NCI-H2107 treated with DMSO at 0.1 percent for 48 hours (cell line): ENCODE measurements around the gene PDPN.

Source experiments
- DNase-seq: peaks from one replicate; lab custom pipeline; 2025; ENCODE audit not compliant: unreplicated experiment; lab: John Stamatoyannopoulos, UW

PDPN gene

DNA sequence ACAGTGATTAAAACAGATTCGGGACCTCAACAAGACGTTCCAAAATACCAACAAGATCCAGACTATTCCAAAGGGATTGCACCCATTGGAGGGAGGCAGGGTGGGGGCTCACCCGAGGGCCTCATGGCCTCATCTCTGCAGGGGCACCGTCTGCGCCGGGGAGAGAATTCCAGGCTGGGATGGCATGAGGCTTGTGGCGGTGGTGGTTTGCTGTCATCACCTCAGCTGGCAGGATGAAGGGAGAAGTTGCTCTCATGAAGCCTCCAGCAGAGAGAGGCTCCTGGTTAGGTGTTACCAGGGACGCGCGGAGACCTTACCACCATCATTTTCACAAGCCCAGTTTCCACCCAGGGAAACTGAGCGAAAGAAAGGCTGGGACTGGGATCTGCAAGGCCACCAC is 6.7 kb upstream of the PDPN start:
- no peak for DNase-seq

- no peak for DNase-seq
Observed at GRCh38 chr1:13577846-13578245, 5.8 kb upstream of the PDPN start.

GRCh38 chr1:13581446-13581845 is 2.2 kb upstream of the PDPN start:
- DNase-seq, result no peak

GRCh38 chr1:13582713-13583443 is 754 bp upstream of the PDPN start:
- no peak for DNase-seq

DNA sequence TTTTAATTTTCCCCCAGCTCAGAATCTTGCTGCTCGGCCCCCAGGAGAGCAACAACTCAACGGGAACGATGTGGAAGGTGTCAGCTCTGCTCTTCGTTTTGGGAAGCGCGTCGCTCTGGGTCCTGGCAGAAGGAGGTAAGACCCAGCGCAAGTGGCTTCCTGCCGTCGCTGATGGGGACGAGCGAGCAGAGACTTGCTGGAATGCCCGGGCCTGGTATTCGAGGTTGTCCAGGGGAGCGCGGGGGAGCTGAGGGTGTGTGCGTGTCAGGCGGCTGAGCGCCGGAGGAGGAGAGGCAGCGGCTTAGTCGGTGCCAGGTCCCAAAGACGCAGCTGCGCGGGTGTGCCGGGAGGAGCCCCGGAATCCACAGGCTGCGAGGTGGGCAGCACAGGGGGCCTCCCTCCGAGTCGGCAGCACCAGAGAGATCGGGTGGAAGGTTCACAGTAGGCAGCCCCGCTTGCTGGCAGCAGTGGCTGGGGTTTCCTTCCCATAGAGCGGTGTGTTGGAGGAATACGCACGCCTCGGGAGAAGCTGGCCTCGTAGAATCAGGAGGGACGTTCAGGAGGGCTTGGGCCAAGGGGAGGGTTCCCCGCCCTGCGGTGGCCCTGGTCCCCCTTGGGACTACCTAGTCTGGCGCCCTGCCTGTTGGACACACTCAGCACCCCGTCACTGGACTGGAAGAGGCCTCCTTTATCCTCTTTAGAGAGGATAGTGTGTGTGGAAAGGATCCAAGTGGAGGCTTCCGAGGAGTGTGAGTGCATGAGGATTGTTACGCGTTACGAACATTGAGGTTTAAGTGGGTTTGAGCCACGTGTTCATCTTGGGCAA is 547 bp downstream of the PDPN start:
- DNase-seq, result no peak

- DNase-seq, result no peak
Observed at GRCh38 chr1:13584876-13585611, 1.4 kb downstream of the PDPN start.

DNA sequence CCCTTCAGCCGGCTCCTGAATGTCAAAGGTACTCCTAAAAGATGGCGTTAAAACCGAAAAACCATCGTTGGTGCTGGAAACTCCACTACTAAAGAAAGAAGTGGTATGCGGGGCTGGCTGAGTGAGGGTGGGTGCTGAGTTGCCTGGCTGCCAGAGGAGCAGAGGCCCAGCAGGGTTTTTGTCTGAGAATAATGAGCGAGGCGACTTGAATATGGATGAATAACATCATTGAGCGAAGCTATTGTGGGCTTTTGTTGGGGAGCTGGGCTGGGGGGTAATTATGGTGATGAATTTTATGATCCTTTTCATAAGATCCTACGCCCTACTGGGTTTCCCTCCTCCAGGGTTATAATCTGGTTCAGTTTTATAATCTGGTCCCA is 2.0 kb downstream of the PDPN start:
- no peak for DNase-seq

GRCh38 chr1:13586001-13586400 is 2.4 kb downstream of the PDPN start:
- DNase-seq, result no peak

- DNase-seq, result no peak
Observed at GRCh38 chr1:13587256-13588030, 3.8 kb downstream of the PDPN start.

DNA sequence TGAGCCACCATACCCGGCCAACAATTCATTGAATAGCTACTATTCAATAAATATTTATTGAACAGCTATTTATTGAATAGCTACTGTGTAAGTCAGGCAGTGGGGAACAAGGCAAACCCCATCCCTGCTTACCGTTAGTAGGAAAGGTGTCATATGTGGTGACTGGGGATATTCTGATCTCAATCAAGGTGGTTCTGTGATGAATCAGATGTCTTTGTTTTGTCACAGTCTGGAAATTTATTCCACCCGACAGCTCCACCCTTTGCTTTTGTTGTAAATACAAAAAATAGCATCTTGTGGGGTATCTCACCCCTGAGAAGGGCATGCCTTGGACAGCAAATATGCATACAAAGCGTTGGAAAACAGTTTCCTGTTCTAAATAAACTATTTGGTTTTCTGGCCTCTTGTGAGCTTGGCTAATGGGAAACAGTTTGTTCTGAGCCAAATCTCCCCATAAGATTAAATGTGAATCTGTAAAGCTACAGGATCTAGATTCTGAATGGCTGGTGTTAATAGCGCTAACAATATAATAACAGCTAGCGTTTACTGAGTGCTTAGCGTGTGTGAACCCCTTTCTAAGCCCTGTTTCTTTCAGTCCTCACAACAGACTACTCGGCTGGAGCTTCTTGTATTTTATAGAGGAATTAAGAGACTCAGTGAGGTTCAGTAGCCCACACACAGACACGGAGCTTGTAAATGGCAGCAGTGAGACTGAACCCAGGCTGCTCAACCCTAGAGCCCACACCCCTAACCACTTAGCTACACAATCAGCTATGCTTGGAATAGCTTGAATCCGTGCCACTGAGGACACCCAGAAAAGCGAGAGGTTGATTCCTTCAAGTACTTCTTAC is 5.5 kb downstream of the PDPN start:
- DNase-seq, result no peak

DNA sequence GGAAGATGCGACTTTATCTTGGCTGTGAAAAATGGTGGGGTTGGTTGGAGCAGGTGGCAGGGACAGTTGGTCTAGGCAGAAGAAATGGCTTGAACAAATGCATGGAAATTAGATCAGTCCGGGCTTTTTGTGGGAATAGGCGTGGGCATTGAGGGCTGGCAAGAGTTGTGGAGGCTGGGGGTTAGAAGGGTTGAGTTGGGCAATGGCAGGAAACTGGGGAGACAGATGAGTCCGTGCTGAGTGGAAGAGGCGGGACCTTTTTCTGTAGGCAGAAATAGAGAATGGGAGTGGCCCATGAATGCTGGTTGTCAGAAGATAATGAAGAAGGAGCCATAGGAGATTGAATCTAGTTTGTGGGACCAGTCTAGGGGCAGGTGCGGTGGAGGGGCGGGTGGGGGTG is 6.9 kb downstream of the PDPN start:
- DNase-seq, result no peak

GRCh38 chr1:13593511-13594131 is 10.0 kb downstream of the PDPN start:
- DNase-seq, result no peak

DNA sequence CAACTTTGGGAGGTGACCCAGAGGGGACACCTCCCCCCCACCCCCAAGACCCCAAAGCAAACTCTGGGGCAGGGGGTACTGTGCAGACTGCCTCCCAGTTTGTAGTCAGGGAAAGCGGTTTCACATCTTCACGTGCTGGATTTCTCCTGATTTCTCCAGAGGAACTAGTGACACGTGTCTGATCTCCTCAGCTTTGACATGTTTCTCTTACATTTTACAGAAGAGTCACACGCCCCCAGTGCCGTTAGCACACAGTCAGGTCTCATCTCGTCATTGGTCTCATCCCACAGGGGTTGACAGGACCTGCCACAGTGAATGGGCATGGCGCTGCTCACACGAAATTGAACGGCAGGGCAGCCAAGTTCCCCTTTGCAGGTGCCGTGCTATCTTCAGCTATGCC is 11.8 kb downstream of the PDPN start:
- DNase-seq, result no peak

DNA sequence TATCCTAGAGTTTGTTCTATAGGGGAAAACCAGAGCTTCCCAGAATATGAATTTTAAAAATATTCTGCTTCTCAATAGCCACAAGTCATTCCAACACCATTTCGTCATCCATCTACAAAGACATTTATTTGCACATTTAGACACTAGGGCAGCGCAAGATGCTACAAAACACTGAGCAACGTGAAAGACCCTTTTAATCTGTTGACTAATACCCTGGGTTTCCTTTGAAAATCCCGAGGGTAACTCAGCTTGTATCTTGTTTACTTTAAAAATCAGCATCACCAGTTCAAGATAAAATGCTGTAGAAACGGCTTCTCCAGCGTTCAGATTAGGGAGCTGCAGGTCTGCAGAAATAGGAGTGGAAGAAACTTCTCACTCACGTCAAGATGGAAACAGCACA is 13.5 kb downstream of the PDPN start:
- no peak for DNase-seq

DNA sequence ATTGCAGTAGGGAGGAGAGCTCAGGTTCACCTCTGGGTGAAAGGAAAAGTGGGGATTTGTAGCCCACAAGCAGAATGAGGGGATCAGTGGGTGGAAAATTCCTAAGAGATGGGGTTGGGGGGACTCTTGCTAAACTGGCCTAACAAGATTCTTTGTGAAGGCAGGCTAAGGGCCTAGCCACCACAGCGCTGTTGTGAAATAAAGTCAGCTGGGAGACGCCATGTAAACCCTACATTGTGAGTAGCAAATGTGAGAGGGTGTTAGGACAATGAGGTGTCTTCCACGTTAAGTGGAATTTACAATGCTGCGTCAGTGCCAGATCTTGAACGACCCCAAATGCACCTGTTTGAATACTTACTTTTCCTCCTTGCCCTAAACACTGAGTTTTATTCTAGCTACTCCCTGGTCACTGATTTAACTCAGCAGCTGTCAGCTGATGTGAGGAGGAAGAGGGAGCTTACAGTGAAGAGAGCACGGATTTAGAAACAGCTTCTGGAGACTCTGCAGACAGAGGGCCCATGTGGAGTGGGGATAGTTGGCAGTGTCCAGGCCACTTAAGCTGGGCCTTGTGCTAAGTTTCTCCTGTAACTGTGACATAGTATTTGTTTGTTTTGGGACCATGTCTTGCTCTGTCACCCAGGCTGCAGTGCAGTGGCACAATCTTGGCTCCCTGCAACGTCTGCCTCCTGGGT is 17.3 kb downstream of the PDPN start:
- no peak for DNase-seq

- DNase-seq, result no peak
Observed at GRCh38 chr1:13604176-13604575, 20.5 kb downstream of the PDPN start.

DNA sequence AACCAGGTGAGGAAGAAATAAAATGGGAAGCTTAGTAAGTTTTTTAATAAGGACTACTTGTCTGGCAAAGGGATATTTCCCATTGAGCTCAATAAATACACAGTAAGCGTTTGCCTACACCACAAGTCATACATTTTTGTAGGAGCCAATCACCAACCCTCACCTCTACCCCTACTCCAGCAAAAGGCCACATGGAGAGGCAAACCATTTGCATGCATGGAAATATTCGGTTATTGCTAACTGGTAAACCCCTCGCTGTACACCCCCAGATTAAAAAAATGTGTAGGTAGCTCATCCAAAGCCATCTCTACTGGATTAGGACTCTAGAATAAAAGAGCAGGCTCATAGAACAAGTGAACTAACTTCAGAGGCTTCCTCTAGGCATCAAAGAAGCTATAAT is 21.1 kb downstream of the PDPN start:
- no peak for DNase-seq

DNA sequence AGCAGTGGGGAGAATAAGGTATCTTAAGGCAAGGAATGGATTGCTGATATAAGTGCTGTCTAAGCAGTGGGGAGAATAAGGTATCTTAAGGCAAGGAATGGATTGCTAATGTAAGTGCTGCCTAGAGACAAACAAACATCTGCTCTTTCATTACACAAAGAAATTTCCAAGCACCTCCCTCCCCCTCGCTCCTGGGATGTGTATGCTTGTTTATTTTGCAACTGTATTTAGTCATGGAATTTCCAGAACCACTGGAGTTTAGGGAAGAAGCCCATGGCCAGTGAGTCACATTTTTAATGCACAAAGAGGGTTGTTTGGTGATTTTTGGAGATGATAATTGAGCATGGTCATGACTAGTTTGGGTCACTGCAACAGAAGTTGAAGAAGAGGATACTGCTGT is 21.5 kb downstream of the PDPN start:
- no peak for DNase-seq

- DNase-seq, result no peak
Observed at GRCh38 chr1:13607002-13607401, 23.4 kb downstream of the PDPN start.
